Measurements from ENCODE around the gene ELL. TPM values are rescaled to one million over a fixed set of nuclear protein-coding genes. Genes with fewer than 3 reads are reported as not detected.

The ELL gene
- total and polyA plus RNA-seq, 9 donors: 1.6 to 22.3 (median 17.0) TPM

DNA sequence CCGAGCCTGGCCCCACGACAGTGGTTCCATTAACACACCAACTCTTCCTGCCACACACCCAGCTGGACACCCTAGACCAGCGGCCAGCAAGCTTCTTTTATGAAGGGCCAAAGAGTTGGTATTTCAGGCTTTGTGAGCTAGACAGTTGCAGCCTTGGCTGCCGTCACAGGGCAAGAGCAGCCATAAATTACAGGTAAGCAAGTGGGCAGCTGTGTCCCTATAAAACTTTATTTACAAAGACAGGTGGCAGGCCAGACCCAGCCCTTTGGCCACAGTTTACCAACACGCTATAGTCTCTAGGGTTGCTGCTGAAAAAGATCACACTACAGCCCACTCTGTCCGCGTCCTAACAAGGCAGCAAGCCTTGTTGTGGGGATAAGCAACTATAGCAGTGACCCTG is 13.3 kb downstream of the ELL start:
- WGBS, 3 donors: 84 to 91% (median 85%) methylated on average over 7 of the region's 7 CpGs
- DNase-seq: no peak
- Histone ChIP-seq H3K9me3 (no peaks in the 10 kb centered on the region), H3K4me1 (ENCODE audit: insufficient read depth) (peaks cover 47% of the 10 kb centered on the region), H3K36me3 (no peaks in the 10 kb centered on the region), H3K27ac (no peak overlapping the region), H3K27me3 (no peaks in the 10 kb centered on the region), H3K4me3 (no peak overlapping the region)
- TF ChIP-seq POLR2A (IDR thresholded peaks at IDR 0.05) (no peak), EP300 (IDR thresholded peaks at IDR 0.05) (no peak)
- TF ChIP-seq, protein P1, sequence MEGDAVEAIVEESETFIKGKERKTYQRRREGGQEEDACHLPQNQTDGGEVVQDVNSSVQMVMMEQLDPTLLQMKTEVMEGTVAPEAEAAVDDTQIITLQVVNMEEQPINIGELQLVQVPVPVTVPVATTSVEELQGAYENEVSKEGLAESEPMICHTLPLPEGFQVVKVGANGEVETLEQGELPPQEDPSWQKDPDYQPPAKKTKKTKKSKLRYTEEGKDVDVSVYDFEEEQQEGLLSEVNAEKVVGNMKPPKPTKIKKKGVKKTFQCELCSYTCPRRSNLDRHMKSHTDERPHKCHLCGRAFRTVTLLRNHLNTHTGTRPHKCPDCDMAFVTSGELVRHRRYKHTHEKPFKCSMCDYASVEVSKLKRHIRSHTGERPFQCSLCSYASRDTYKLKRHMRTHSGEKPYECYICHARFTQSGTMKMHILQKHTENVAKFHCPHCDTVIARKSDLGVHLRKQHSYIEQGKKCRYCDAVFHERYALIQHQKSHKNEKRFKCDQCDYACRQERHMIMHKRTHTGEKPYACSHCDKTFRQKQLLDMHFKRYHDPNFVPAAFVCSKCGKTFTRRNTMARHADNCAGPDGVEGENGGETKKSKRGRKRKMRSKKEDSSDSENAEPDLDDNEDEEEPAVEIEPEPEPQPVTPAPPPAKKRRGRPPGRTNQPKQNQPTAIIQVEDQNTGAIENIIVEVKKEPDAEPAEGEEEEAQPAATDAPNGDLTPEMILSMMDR (IDR thresholded peaks at IDR 0.05): no peak
- intact Hi-C loops (cut with DNase I): no loop called here

DNA sequence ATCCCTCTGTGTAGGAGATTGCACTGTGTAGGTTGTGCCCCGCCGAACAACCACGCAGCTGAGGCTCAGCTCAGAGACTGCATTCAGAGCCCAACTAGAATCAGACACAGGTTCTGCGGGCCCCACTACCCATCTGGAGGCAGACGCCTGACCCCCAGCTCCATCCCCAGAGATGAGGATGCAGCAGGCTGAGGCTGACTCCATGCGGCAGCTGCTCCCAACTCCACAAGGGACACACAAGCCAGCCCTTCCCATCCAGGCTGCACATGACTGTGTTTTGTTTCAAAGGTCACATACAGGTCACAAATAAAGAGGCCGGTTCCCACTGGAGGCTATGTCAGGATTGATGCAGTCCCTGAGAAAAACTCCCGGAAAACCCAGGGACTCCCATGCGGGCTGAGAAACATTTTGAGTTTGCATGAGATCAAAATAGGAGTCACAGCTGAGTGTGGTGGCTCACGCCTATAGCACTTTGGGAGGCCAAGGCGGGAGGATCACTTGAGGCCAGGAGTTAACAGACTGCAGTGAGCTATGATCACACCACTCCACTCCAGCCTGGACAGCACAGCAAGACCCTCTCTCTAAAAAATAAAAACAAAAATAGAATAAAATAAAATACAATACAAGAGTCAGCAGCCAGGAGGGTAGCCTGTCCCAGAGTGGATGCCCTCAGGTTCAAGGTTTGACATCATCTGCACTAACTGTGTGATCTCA is 14.0 kb downstream of the ELL start:
- H3K27ac ChIP-seq: no peak overlapping the region
- 48 to 65% (median 58%) methylated on average over 11 of the region's 11 CpGs for WGBS, 3 donors

DNA sequence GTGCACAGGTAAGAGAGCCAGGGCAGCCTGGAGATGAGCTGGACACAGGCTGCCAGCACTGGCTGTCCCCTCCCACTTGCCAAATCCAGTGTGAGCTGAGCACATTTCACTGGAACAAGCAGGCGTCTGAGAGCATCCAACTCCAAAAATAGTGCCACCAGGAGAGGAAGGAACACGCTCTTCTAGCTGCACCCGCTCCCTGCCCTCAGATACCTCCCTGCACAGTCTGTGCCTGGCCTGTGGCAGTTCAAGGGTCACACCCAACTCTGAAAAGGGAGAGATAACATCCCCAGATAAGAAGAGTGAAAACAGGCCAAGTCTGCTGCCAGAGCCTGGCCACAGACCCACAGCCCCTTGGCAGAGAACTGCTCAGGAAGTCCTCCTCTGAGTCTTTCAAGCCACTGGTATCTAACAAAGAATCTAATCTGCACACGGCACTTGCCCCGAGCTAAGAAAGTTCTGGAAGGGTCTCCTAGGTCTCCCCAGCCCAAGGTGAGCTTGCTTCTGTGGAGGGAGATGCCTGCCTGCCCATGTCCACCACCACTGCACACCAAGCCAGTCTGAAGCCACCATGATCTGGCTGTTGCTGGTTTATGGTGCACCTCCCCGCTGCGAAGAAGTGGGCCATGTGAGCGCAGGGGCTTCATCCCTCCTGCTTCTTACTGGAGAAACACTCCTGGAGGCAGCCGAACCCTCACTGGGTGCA is 14.7 kb downstream of the ELL start:
- Histone ChIP-seq H3K4me1 (ENCODE audit: insufficient read depth) (peaks cover 48% of the 10 kb centered on the region), H3K27ac (peak overlapping the region in 1 of 2 donors; percentile 47), H3K27me3 (no peaks in the 10 kb centered on the region), H3K4me3 (no peak overlapping the region), H3K9me3 (no peaks in the 10 kb centered on the region), H3K36me3 (no peaks in the 10 kb centered on the region)
- intact Hi-C loops (cut with DNase I): no loop called here
- TF ChIP-seq, protein P1 (IDR thresholded peaks at IDR 0.05): no peak
- TF ChIP-seq EP300 (IDR thresholded peaks at IDR 0.05): no peak
- TF ChIP-seq POLR2A (IDR thresholded peaks at IDR 0.05): no peak
- 72 to 75% (median 75%) methylated on average over 9 of the region's 9 CpGs for WGBS, 3 donors
- DNase-seq: no peak

More for the DNA sequence above, 14.0 kb downstream of the ELL start:
- TF ChIP-seq POLR2A (IDR thresholded peaks at IDR 0.05) (no peak), EP300 (IDR thresholded peaks at IDR 0.05) (no peak)
- TF ChIP-seq, protein P1 (IDR thresholded peaks at IDR 0.05): no peak
- intact Hi-C loops (cut with DNase I): no loop called here
- Histone ChIP-seq H3K27me3 (no peaks in the 10 kb centered on the region), H3K4me1 (ENCODE audit: insufficient read depth) (peaks cover 48% of the 10 kb centered on the region), H3K4me3 (no peak overlapping the region), H3K9me3 (no peaks in the 10 kb centered on the region), H3K36me3 (no peaks in the 10 kb centered on the region)
- DNase-seq: peak in 1 of 5 donors; percentile 47

DNA sequence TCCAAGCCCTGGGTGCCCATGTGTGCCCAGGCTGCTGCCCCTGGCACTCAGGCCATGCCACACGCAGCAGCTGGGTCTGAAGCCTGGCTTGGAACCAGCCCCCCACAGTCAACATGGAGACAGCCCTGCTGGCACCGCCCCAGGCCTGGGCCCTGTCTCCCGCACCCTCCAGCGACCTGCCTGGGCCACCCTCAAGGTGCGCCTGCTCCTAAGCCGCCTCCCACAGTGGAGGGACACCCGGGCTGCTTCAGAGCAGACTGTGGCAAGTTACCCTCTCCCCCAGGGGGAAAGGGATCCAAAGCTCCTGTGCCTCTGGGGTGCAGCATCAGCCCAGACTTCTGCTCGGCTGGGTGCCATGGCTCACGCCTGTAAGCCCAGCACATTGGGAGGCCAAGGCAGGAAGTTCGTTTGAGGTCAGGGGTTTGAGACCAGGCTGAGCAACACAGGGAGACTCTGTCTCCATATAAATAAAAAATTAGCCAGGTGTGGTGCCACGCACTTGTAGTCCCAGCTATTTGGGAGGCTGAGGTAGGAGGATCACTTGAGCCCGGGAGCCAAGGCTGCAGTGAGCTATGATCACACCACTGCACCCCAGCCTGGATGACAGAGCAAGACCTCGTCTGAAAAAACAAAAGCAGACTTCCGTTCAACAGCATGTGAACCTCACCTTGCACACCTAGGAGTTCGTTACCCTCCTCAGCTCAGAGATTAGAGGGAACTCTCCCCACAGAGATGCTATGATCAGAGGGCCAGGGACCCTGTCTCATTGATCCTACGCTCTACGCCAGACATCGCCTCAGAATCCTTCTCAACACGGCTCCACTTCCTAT is 15.6 kb downstream of the ELL start:
- Histone ChIP-seq H3K27me3 (no peaks in the 10 kb centered on the region), H3K4me3 (no peak overlapping the region), H3K27ac (no peak overlapping the region), H3K36me3 (no peaks in the 10 kb centered on the region), H3K4me1 (ENCODE audit: insufficient read depth) (peaks cover 51% of the 10 kb centered on the region), H3K9me3 (no peaks in the 10 kb centered on the region)
- WGBS, 3 donors: 80 to 84% (median 81%) methylated on average over 19 of the region's 19 CpGs
- no peak for DNase-seq
- TF ChIP-seq, protein P1 (IDR thresholded peaks at IDR 0.05): no peak
- TF ChIP-seq EP300 (IDR thresholded peaks at IDR 0.05): no peak
- no peak for TF ChIP-seq POLR2A (IDR thresholded peaks at IDR 0.05)
- intact Hi-C loops (cut with DNase I): no loop called here

All from ovary (tissue), 9 donors.